ENCODE results near the gene ANKRD10. TPM values are rescaled to one million over a fixed set of nuclear protein-coding genes. Genes with fewer than 3 reads are reported as not detected.
"Not testable (repeated sequence)": the region's sequence is repeated elsewhere in the genome, so short reads cannot be mapped to it uniquely, and the experiment has no call there.

Gene ANKRD10
- total RNA-seq, 1 donor = 128 TPM

GRCh38 chr13:110841846-110842245, 73.0 kb downstream of the ANKRD10 start:
- H3K4me2 ChIP-seq (ENCODE audit: insufficient read depth, low read length) = no peak overlapping the region
- no peak overlapping the region for H2AFZ ChIP-seq (ENCODE audit: low read length)
- no peaks in the 10 kb centered on the region for H4K20me1 ChIP-seq (ENCODE audit: insufficient read depth, low read length)
- H3K79me2 ChIP-seq (ENCODE audit: insufficient read depth, low read length) = no peaks in the 10 kb centered on the region
- TF ChIP-seq CTCF (IDR thresholded peaks at IDR 0.05; ENCODE audit: extremely low read depth, low read depth, low read length) = no peak
- no peaks in the 10 kb centered on the region for H3K36me3 ChIP-seq (ENCODE audit: insufficient read depth, low read length)
- no peak for DNase-seq (ENCODE audit: insufficient read length, low spot score, missing footprints)
- H3K4me3 ChIP-seq (ENCODE audit: insufficient read depth, low read length) = no peak overlapping the region
- H3K27me3 ChIP-seq (ENCODE audit: insufficient read depth, low read length) = peaks cover 22% of the 10 kb centered on the region
- no peak overlapping the region for H3K27ac ChIP-seq (ENCODE audit: low read depth, low read length)
- peaks cover 2% of the 10 kb centered on the region for H3K9me3 ChIP-seq (ENCODE audit: low read depth, low read length)
- no peaks in the 10 kb centered on the region for H3K4me1 ChIP-seq (ENCODE audit: insufficient read depth, low read length)

DNA sequence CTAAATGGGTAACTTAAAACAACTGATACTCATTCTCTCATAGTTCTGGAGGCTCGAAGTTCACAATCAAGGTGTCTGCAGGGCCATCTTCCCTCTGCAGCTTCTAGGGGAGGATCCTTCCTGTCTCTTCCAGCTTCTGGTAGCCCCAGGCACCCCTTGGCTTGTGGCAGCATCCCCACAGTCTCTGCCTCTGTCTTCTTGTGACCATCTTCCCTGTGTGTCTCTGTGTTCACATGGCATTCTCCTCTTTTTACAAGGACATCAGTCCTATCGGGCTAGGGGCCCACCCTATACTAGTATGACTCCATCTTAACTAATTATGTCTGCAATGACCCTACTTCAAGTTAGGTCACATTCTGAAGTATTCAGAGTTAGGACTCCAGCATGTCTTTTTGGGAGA, 73.5 kb downstream of the ANKRD10 start:
- no peak for TF ChIP-seq CTCF (IDR thresholded peaks at IDR 0.05; ENCODE audit: extremely low read depth, low read depth, low read length)
- Histone ChIP-seq H2AFZ (ENCODE audit: low read length) (no peak overlapping the region), H3K4me1 (ENCODE audit: insufficient read depth, low read length) (no peaks in the 10 kb centered on the region), H3K4me3 (ENCODE audit: insufficient read depth, low read length) (no peak overlapping the region), H3K36me3 (ENCODE audit: insufficient read depth, low read length) (no peaks in the 10 kb centered on the region), H3K79me2 (ENCODE audit: insufficient read depth, low read length) (no peaks in the 10 kb centered on the region), H3K9me3 (ENCODE audit: low read depth, low read length) (peaks cover 2% of the 10 kb centered on the region), H4K20me1 (ENCODE audit: insufficient read depth, low read length) (no peaks in the 10 kb centered on the region), H3K27ac (ENCODE audit: low read depth, low read length) (no peak overlapping the region), H3K27me3 (ENCODE audit: insufficient read depth, low read length) (peaks cover 22% of the 10 kb centered on the region), H3K4me2 (ENCODE audit: insufficient read depth, low read length) (no peak overlapping the region)
- DNase-seq (ENCODE audit: insufficient read length, low spot score, missing footprints) = no peak

DNA sequence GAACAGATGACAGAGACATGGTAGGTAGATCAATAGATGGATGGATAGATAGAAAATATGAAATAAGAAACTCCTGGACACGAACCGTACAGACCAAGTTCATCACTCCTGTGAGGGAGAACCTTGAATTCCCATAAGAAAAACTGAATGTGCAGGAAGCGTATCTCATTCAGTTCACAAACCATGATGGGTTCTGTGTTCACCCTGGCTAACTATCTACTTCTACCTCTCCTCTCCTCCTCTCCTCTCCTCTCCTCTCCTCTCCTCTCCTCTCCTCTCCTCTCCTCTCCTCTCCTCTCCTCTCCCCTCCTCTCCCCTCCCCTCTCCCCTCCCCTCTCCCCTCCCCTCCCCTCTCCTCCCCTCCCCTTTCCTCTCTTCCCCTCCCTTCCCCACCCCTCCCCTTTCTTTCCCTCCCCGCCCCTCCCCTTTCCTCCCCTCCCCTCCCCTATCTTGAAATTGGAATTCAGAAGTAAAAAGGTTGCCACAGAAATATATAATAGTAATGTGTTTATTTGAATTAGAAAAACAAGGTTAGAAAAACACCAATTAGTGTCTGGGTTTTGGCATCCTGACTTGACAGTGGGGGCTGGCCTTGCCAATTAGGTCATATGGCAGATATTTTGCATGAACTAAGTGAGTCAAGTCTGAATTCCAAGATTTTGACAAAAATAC, 75.9 kb downstream of the ANKRD10 start:
- Histone ChIP-seq H3K27ac (ENCODE audit: low read depth, low read length) (no peak overlapping the region), H3K4me1 (ENCODE audit: insufficient read depth, low read length) (no peaks in the 10 kb centered on the region), H2AFZ (ENCODE audit: low read length) (no peak overlapping the region), H3K27me3 (ENCODE audit: insufficient read depth, low read length) (peaks cover 17% of the 10 kb centered on the region), H3K4me3 (ENCODE audit: insufficient read depth, low read length) (no peak overlapping the region), H4K20me1 (ENCODE audit: insufficient read depth, low read length) (no peaks in the 10 kb centered on the region), H3K4me2 (ENCODE audit: insufficient read depth, low read length) (no peak overlapping the region), H3K79me2 (ENCODE audit: insufficient read depth, low read length) (no peaks in the 10 kb centered on the region), H3K36me3 (ENCODE audit: insufficient read depth, low read length) (no peaks in the 10 kb centered on the region), H3K9me3 (ENCODE audit: low read depth, low read length) (peaks cover 2% of the 10 kb centered on the region)
- TF ChIP-seq CTCF (IDR thresholded peaks at IDR 0.05; ENCODE audit: extremely low read depth, low read depth, low read length) = no peak
- no peak for DNase-seq (ENCODE audit: insufficient read length, low spot score, missing footprints)

DNA sequence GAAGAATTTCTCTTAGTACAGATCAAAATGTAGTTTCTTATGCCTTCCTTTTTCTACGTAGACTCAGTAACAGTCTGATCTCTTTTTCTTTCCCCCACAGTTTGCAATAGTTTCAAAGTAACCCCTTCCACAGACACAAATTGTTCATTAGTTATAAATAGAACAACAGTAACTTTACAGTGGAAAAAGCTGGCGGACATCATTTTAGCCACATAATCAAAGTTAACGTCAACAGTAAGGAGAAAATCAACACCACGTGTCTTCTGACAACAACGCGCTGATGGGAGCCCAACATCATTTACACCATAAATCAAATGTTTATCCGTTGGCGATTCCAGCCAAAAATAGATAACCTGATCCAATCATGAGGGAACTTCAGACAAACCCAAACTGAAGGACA, 76.8 kb downstream of the ANKRD10 start:
- Histone ChIP-seq H3K4me1 (ENCODE audit: insufficient read depth, low read length) (no peaks in the 10 kb centered on the region), H3K9me3 (ENCODE audit: low read depth, low read length) (peaks cover 2% of the 10 kb centered on the region), H3K79me2 (ENCODE audit: insufficient read depth, low read length) (no peaks in the 10 kb centered on the region), H3K27ac (ENCODE audit: low read depth, low read length) (no peak overlapping the region), H3K4me2 (ENCODE audit: insufficient read depth, low read length) (no peak overlapping the region), H3K4me3 (ENCODE audit: insufficient read depth, low read length) (no peak overlapping the region), H2AFZ (ENCODE audit: low read length) (no peak overlapping the region), H3K36me3 (ENCODE audit: insufficient read depth, low read length) (no peaks in the 10 kb centered on the region), H4K20me1 (ENCODE audit: insufficient read depth, low read length) (no peaks in the 10 kb centered on the region), H3K27me3 (ENCODE audit: insufficient read depth, low read length) (peaks cover 22% of the 10 kb centered on the region)
- DNase-seq (ENCODE audit: insufficient read length, low spot score, missing footprints) = no peak
- TF ChIP-seq CTCF (IDR thresholded peaks at IDR 0.05; ENCODE audit: extremely low read depth, low read depth, low read length) = no peak

GRCh38 chr13:110837397-110838061, 77.3 kb downstream of the ANKRD10 start:
- DNase-seq (ENCODE audit: insufficient read length, low spot score, missing footprints) = not testable (repeated sequence)

More at GRCh38 chr13:110837397-110838061, 77.3 kb downstream of the ANKRD10 start:
- H3K4me2 ChIP-seq (ENCODE audit: insufficient read depth, low read length); H2AFZ ChIP-seq (ENCODE audit: low read length); H3K9me3 ChIP-seq (ENCODE audit: low read depth, low read length); H3K36me3 ChIP-seq (ENCODE audit: insufficient read depth, low read length); H4K20me1 ChIP-seq (ENCODE audit: insufficient read depth, low read length); H3K4me1 ChIP-seq (ENCODE audit: insufficient read depth, low read length); H3K79me2 ChIP-seq (ENCODE audit: insufficient read depth, low read length); H3K4me3 ChIP-seq (ENCODE audit: insufficient read depth, low read length); H3K27ac ChIP-seq (ENCODE audit: low read depth, low read length): not testable (repeated sequence)
- H3K27me3 ChIP-seq (ENCODE audit: insufficient read depth, low read length) = peaks cover 24% of the 10 kb centered on the region
